Measurements from ENCODE around the gene GRIP2.

GRIP2 gene

DNA sequence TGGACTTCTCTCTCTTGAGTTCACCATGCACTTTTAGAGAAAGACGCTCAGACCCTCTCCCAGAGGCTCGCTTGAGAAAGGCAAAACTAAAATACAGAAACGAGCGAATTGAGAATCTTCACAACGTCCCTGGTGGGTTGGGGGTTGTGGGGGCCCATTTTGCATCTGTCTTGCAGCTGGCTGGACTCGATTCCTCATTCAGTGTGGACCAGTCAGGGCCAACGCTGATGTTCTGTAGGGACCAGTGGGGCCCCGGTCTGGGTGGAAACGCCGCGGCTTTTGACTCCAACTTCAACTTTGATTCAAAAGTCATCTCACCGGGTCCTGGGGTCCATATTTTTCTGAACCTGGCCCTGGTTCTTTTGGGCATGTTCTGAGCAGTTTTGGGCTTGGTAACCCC is 69.7 kb downstream of the GRIP2 start:
- DNase-seq = no peak
- Mint-ChIP-seq H3K27me3 (ENCODE audit: low read depth, poor library complexity) (peaks cover 6% of the 10 kb centered on the region), H3K36me3 (ENCODE audit: low read depth) (peaks cover 59% of the 10 kb centered on the region), H3K27ac (no peak overlapping the region), H3K4me3 (no peak overlapping the region), H3K9me3 (peaks cover 15% of the 10 kb centered on the region), H3K4me1 (peaks cover 42% of the 10 kb centered on the region)
- no peak for TF ChIP-seq CTCF (IDR thresholded peaks at IDR 0.05)

GRCh38 chr3:14468621-14468981 is 71.5 kb downstream of the GRIP2 start:
- no peak overlapping the region for H3K27ac Mint-ChIP-seq
- no peak for DNase-seq
- no peak overlapping the region for H3K4me3 Mint-ChIP-seq
- peaks cover 31% of the 10 kb centered on the region for H3K4me1 Mint-ChIP-seq
- no peak for TF ChIP-seq CTCF (IDR thresholded peaks at IDR 0.05)
- H3K36me3 Mint-ChIP-seq (ENCODE audit: low read depth) = peaks cover 54% of the 10 kb centered on the region
- H3K9me3 Mint-ChIP-seq = peaks cover 13% of the 10 kb centered on the region
- no peaks in the 10 kb centered on the region for H3K27me3 Mint-ChIP-seq (ENCODE audit: low read depth, poor library complexity)

GRCh38 chr3:14467814-14468620 is 72.1 kb downstream of the GRIP2 start:
- H3K9me3 Mint-ChIP-seq = peaks cover 7% of the 10 kb centered on the region
- H3K36me3 Mint-ChIP-seq (ENCODE audit: low read depth) = peaks cover 52% of the 10 kb centered on the region
- H3K27ac Mint-ChIP-seq = no peak overlapping the region
- no peaks in the 10 kb centered on the region for H3K27me3 Mint-ChIP-seq (ENCODE audit: low read depth, poor library complexity)
- TF ChIP-seq CTCF (IDR thresholded peaks at IDR 0.05) = peak; percentile 80
- no peak overlapping the region for H3K4me3 Mint-ChIP-seq
- peaks cover 31% of the 10 kb centered on the region for H3K4me1 Mint-ChIP-seq
- peak; percentile 71 for DNase-seq

GRCh38 chr3:14466179-14466903 is 73.8 kb downstream of the GRIP2 start:
- Mint-ChIP-seq H3K27me3 (ENCODE audit: low read depth, poor library complexity) (no peaks in the 10 kb centered on the region), H3K27ac (no peak overlapping the region), H3K36me3 (ENCODE audit: low read depth) (peaks cover 42% of the 10 kb centered on the region), H3K9me3 (no peaks in the 10 kb centered on the region), H3K4me1 (peaks cover 32% of the 10 kb centered on the region), H3K4me3 (no peak overlapping the region)
- TF ChIP-seq CTCF (IDR thresholded peaks at IDR 0.05) = no peak
- no peak for DNase-seq

DNA sequence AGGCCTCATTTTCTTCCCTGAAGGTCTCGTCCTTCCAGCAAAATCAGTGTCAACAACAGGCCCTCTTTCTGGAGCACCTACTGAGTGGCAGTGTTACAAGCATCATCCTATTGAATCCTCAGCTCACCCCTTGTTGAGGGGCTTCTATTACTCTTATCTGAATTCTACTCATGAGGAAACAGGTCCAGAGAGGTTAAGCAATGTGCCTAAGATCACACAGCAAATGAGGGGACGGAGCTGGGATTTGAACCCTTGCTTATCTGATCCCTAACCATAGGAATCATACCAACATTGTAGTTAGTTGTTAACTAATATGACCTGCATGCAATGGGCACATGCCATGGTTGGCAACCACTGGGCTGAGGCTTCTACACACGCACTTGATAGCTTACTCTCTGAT is 74.7 kb downstream of the GRIP2 start:
- H3K27me3 Mint-ChIP-seq (ENCODE audit: low read depth, poor library complexity) = no peaks in the 10 kb centered on the region

More for the DNA sequence above, 74.7 kb downstream of the GRIP2 start:
- no peak for TF ChIP-seq CTCF (IDR thresholded peaks at IDR 0.05)
- no peak for DNase-seq
- H3K4me3 Mint-ChIP-seq = no peak overlapping the region
- H3K4me1 Mint-ChIP-seq = peaks cover 34% of the 10 kb centered on the region
- no peaks in the 10 kb centered on the region for H3K9me3 Mint-ChIP-seq
- no peak overlapping the region for H3K27ac Mint-ChIP-seq
- H3K36me3 Mint-ChIP-seq (ENCODE audit: low read depth) = peaks cover 41% of the 10 kb centered on the region
